Thyroid gland (tissue), 4 donors: Measurements from ENCODE around the gene P2RY13. TPM values are rescaled to one million over a fixed set of nuclear protein-coding genes. Genes with fewer than 3 reads are reported as not detected.

Experiments used
- DNase-seq, 2 donors: peaks; one replicate each; pipeline ENCODE4 v3.0.0-alpha.2; 2019
- H3K27ac ChIP-seq, 3 donors: fragments of 200-600 bp; sonication (generic); 1 replicate in 2 of 3; 2 replicates in 1 of 3; pipeline ENCODE4 v1.5.1; 2016 to 2019; ENCODE audit warnings: mild to moderate bottlenecking in 1 of 3, moderate library complexity in 1 of 3
- H3K27me3 ChIP-seq: fragments of 200-600 bp; sonication (generic); one replicate; pipeline ENCODE4 v1.5.1; 2019
- H3K36me3 ChIP-seq, 2 donors: fragments of 200-600 bp; sonication (generic); one replicate each; pipeline ENCODE4 v1.5.1; 2016 to 2019
- H3K4me1 ChIP-seq, 2 donors: fragments of 200-600 bp; sonication (generic); one replicate each; pipeline ENCODE4 v1.5.1; 2017 to 2019
- H3K4me3 ChIP-seq, 3 donors: fragments of 200-600 bp; sonication (generic); replicated peaks in 1 of 3; 1 replicate in 2 of 3; 2 replicates in 1 of 3; pipeline ENCODE4 v1.5.1; 2016; ENCODE audit warnings: mild to moderate bottlenecking in 1 of 3
- H3K9me3 ChIP-seq: fragments of 200-600 bp; sonication (generic); one replicate; pipeline ENCODE4 v1.5.1; 2017
- CTCF ChIP-seq, 6 experiments: fragments of 200-600 bp in 3 of 6; fragments of 450-650 bp in 3 of 6; sonication (generic) in 3 of 6; IDR thresholded peaks; one replicate each; pipeline ENCODE4 v1.5.1; 2016 to 2019; ENCODE audit warnings: antibody characterized with exemption in 6 of 6, mild to moderate bottlenecking in 2 of 6, inconsistent platforms in 1 of 6, moderate library complexity in 1 of 6
- POLR2A ChIP-seq, 2 donors: fragments of 450-650 bp; IDR thresholded peaks; one replicate each; pipeline ENCODE4 v1.6.1; 2017; ENCODE audit warnings: antibody characterized with exemption in 2 of 2, mild to moderate bottlenecking in 2 of 2, moderate library complexity in 1 of 2
- WGBS, 2 donors: methylation state at CpG; one replicate each; pipeline ENCODE4 v1.1.5; 2017; 5-methylcytosine and 5-hydroxymethylcytosine counted together
- intact Hi-C: fragments of 100-400 bp; cut with DNase I; formaldehyde crosslinking; loops from one replicate; pipeline ENCODE4 v1.15.1; 2023
- total RNA-seq, 4 donors: library from RNA; depleted of rRNA; stranded (reverse); fragments of >200 nt; gene quantifications; one replicate each; pipeline ENCODE4 v1.2.3, GENCODE V29; 2016

The P2RY13 gene
- total RNA-seq, 4 donors from 2014 or later, result 0.63 to 1.8 (median 0.89) TPM

GRCh38 chr3:151300539-151300938 is 28.8 kb downstream of the P2RY13 start:
- Histone ChIP-seq H3K4me3 (no peak overlapping the region), H3K27me3 (no peaks in the 10 kb centered on the region), H3K36me3 (no peaks in the 10 kb centered on the region), H3K9me3 (no peaks in the 10 kb centered on the region), H3K27ac (no peak overlapping the region), H3K4me1 (peaks cover 0 to 7% of the 10 kb centered on the region in 2 donors)
- TF ChIP-seq POLR2A (IDR thresholded peaks at IDR 0.05) (no peak), CTCF (IDR thresholded peaks at IDR 0.05) (no peak)
- intact Hi-C loops, result no loop called here
- WGBS, 2 donors, result 87 to 88% methylated on average over 1 of the region's 1 CpG
- no peak for DNase-seq

- Histone ChIP-seq H3K27ac (no peak overlapping the region), H3K36me3 (no peaks in the 10 kb centered on the region), H3K27me3 (no peaks in the 10 kb centered on the region), H3K4me3 (no peak overlapping the region), H3K9me3 (no peaks in the 10 kb centered on the region), H3K4me1 (no peaks in the 10 kb centered on the region)
- 94 to 98% methylated on average over 2 of the region's 2 CpGs for WGBS, 2 donors
- DNase-seq, result no peak
- no peak for TF ChIP-seq POLR2A (IDR thresholded peaks at IDR 0.05)
- no peak for TF ChIP-seq CTCF (IDR thresholded peaks at IDR 0.05)
- intact Hi-C loops, result no loop called here
Measured at GRCh38 chr3:151299006-151299405, 30.3 kb downstream of the P2RY13 start.

- intact Hi-C loops, result no loop called here
- Histone ChIP-seq H3K36me3 (no peaks in the 10 kb centered on the region), H3K4me1 (no peaks in the 10 kb centered on the region), H3K9me3 (no peaks in the 10 kb centered on the region), H3K27me3 (no peaks in the 10 kb centered on the region), H3K4me3 (no peak overlapping the region), H3K27ac (no peak overlapping the region)
- 63 to 92% methylated on average over 2 of the region's 2 CpGs for WGBS, 2 donors
- TF ChIP-seq POLR2A (IDR thresholded peaks at IDR 0.05) (no peak), CTCF (IDR thresholded peaks at IDR 0.05) (no peak)
- no peak for DNase-seq
Measured at GRCh38 chr3:151297429-151297828, 31.9 kb downstream of the P2RY13 start.

GRCh38 chr3:151296226-151296625 is 33.1 kb downstream of the P2RY13 start:
- Histone ChIP-seq H3K4me3 (no peak overlapping the region), H3K9me3 (no peaks in the 10 kb centered on the region), H3K36me3 (no peaks in the 10 kb centered on the region), H3K27me3 (no peaks in the 10 kb centered on the region), H3K27ac (no peak overlapping the region), H3K4me1 (no peaks in the 10 kb centered on the region)
- no peak for DNase-seq
- TF ChIP-seq CTCF (IDR thresholded peaks at IDR 0.05) (no peak), POLR2A (IDR thresholded peaks at IDR 0.05) (no peak)
- WGBS, 2 donors, result 78 to 84% methylated on average over 3 of the region's 3 CpGs
- intact Hi-C loops, result no loop called here

GRCh38 chr3:151293127-151293526 is 36.2 kb downstream of the P2RY13 start:
- DNase-seq, result no peak
- Histone ChIP-seq H3K4me1 (no peaks in the 10 kb centered on the region), H3K36me3 (no peaks in the 10 kb centered on the region), H3K27me3 (no peaks in the 10 kb centered on the region), H3K4me3 (no peak overlapping the region), H3K27ac (no peak overlapping the region), H3K9me3 (no peaks in the 10 kb centered on the region)
- WGBS, 2 donors, result 78% methylated on average over 6 of the region's 6 CpGs
- no peak for TF ChIP-seq CTCF (IDR thresholded peaks at IDR 0.05)
- TF ChIP-seq POLR2A (IDR thresholded peaks at IDR 0.05), result no peak
- intact Hi-C loops, result no loop called here
